Measurements from ENCODE around the gene RFX4. TPM values are rescaled to one million over a fixed set of nuclear protein-coding genes. Genes with fewer than 3 reads are reported as not detected.
"Not testable (repeated sequence)": the region's sequence is repeated elsewhere in the genome, so short reads cannot be mapped to it uniquely, and the experiment has no call there.

Gene RFX4
- total RNA-seq, 1 experiment from 2014 or later = not detected

GRCh38 chr12:106724934-106725333, 142.1 kb downstream of the RFX4 start:
- CTCF ChIA-PET = no interaction called here
- H3K27ac Mint-ChIP-seq (ENCODE audit: unreplicated experiment) = no peak overlapping the region
- H3K4me3 Mint-ChIP-seq (ENCODE audit: low read depth, unreplicated experiment) = no peak overlapping the region
- BruUV-seq (replicated peaks) = no TSS peak
- no peak for DNase-seq
- no peaks in the 10 kb centered on the region for H3K9me3 Mint-ChIP-seq (ENCODE audit: low read depth, unreplicated experiment)
- no peaks in the 10 kb centered on the region for H3K27me3 Mint-ChIP-seq (ENCODE audit: unreplicated experiment)
- intact Hi-C loops (cut with micrococcal nuclease; ENCODE audit: unreplicated experiment) = no loop called here
- no peaks in the 10 kb centered on the region for H3K4me1 Mint-ChIP-seq (ENCODE audit: low read depth, unreplicated experiment)
- no peak for TF ChIP-seq CTCF (IDR thresholded peaks at IDR 0.05; ENCODE audit: unreplicated experiment)
- no peaks in the 10 kb centered on the region for H3K36me3 Mint-ChIP-seq (ENCODE audit: insufficient read depth, unreplicated experiment)

GRCh38 chr12:106726603-106727202, 143.9 kb downstream of the RFX4 start:
- H3K36me3 Mint-ChIP-seq (ENCODE audit: insufficient read depth, unreplicated experiment); BruUV-seq (replicated peaks); DNase-seq; H3K9me3 Mint-ChIP-seq (ENCODE audit: low read depth, unreplicated experiment); H3K27ac Mint-ChIP-seq (ENCODE audit: unreplicated experiment); H3K4me1 Mint-ChIP-seq (ENCODE audit: low read depth, unreplicated experiment); CTCF ChIA-PET; H3K4me3 Mint-ChIP-seq (ENCODE audit: low read depth, unreplicated experiment); H3K27me3 Mint-ChIP-seq (ENCODE audit: unreplicated experiment); intact Hi-C loops (cut with micrococcal nuclease; ENCODE audit: unreplicated experiment): not testable (repeated sequence)

GRCh38 chr12:106729611-106730010, 146.8 kb downstream of the RFX4 start:
- Mint-ChIP-seq H3K4me1 (ENCODE audit: low read depth, unreplicated experiment) (no peaks in the 10 kb centered on the region), H3K9me3 (ENCODE audit: low read depth, unreplicated experiment) (no peaks in the 10 kb centered on the region), H3K27ac (ENCODE audit: unreplicated experiment) (no peak overlapping the region), H3K36me3 (ENCODE audit: insufficient read depth, unreplicated experiment) (no peaks in the 10 kb centered on the region), H3K4me3 (ENCODE audit: low read depth, unreplicated experiment) (no peak overlapping the region), H3K27me3 (ENCODE audit: unreplicated experiment) (no peaks in the 10 kb centered on the region)
- intact Hi-C loops (cut with micrococcal nuclease; ENCODE audit: unreplicated experiment) = no loop called here
- no TSS peak for BruUV-seq (replicated peaks)
- TF ChIP-seq CTCF (IDR thresholded peaks at IDR 0.05; ENCODE audit: unreplicated experiment) = no peak
- DNase-seq = no peak
- CTCF ChIA-PET = no interaction called here

GRCh38 chr12:106732890-106733289, 150.1 kb downstream of the RFX4 start:
- no TSS peak for BruUV-seq (replicated peaks)
- Mint-ChIP-seq H3K27me3 (ENCODE audit: unreplicated experiment) (no peaks in the 10 kb centered on the region), H3K9me3 (ENCODE audit: low read depth, unreplicated experiment) (no peaks in the 10 kb centered on the region), H3K4me3 (ENCODE audit: low read depth, unreplicated experiment) (no peak overlapping the region), H3K36me3 (ENCODE audit: insufficient read depth, unreplicated experiment) (no peaks in the 10 kb centered on the region), H3K27ac (ENCODE audit: unreplicated experiment) (no peak overlapping the region), H3K4me1 (ENCODE audit: low read depth, unreplicated experiment) (no peaks in the 10 kb centered on the region)
- no peak for TF ChIP-seq CTCF (IDR thresholded peaks at IDR 0.05; ENCODE audit: unreplicated experiment)
- intact Hi-C loops (cut with micrococcal nuclease; ENCODE audit: unreplicated experiment) = no loop called here
- CTCF ChIA-PET = no interaction called here
- no peak for DNase-seq

GRCh38 chr12:106733660-106734059, 150.9 kb downstream of the RFX4 start:
- Mint-ChIP-seq H3K9me3 (ENCODE audit: low read depth, unreplicated experiment) (no peaks in the 10 kb centered on the region), H3K27me3 (ENCODE audit: unreplicated experiment) (no peaks in the 10 kb centered on the region), H3K4me1 (ENCODE audit: low read depth, unreplicated experiment) (no peaks in the 10 kb centered on the region), H3K36me3 (ENCODE audit: insufficient read depth, unreplicated experiment) (no peaks in the 10 kb centered on the region), H3K27ac (ENCODE audit: unreplicated experiment) (no peak overlapping the region), H3K4me3 (ENCODE audit: low read depth, unreplicated experiment) (no peak overlapping the region)
- no peak for TF ChIP-seq CTCF (IDR thresholded peaks at IDR 0.05; ENCODE audit: unreplicated experiment)
- intact Hi-C loops (cut with micrococcal nuclease; ENCODE audit: unreplicated experiment) = no loop called here
- CTCF ChIA-PET = no interaction called here
- DNase-seq = no peak
- BruUV-seq (replicated peaks) = no TSS peak

Measured in Calu3 (cell line).